ENCODE data around the gene OR4F15.

The OR4F15 gene

GRCh38 chr15:101803676-101804075 is 8.3 kb upstream of the OR4F15 start:
- in situ Hi-C loops (cut with HindIII; ENCODE audit: low sequenced_read_pairs): no loop called here

- in situ Hi-C loops (cut with HindIII; ENCODE audit: low sequenced_read_pairs): no loop called here
These were observed 7.6 kb upstream of the OR4F15 start for GRCh38 chr15:101804375-101804774.

GRCh38 chr15:101804941-101805340 is 7.1 kb upstream of the OR4F15 start:
- in situ Hi-C loops (cut with HindIII; ENCODE audit: low sequenced_read_pairs): no loop called here

GRCh38 chr15:101805605-101806345 is 6.2 kb upstream of the OR4F15 start:
- in situ Hi-C loops (cut with HindIII; ENCODE audit: low sequenced_read_pairs): no loop called here

- in situ Hi-C loops (cut with HindIII; ENCODE audit: low sequenced_read_pairs): no loop called here
These were observed 4.6 kb upstream of the OR4F15 start for GRCh38 chr15:101807345-101807945.

- in situ Hi-C loops (cut with HindIII; ENCODE audit: low sequenced_read_pairs): no loop called here
These were observed 3.8 kb upstream of the OR4F15 start for GRCh38 chr15:101808201-101808600.

GRCh38 chr15:101810456-101810855 is 1.5 kb upstream of the OR4F15 start:
- in situ Hi-C loops (cut with HindIII; ENCODE audit: low sequenced_read_pairs): no loop called here

GRCh38 chr15:101810876-101811275 is 1.1 kb upstream of the OR4F15 start:
- in situ Hi-C loops (cut with HindIII; ENCODE audit: low sequenced_read_pairs): no loop called here

- in situ Hi-C loops (cut with HindIII; ENCODE audit: low sequenced_read_pairs): no loop called here
These were observed 2.0 kb downstream of the OR4F15 start for GRCh38 chr15:101813803-101814534.

GRCh38 chr15:101820781-101821180 is 8.8 kb downstream of the OR4F15 start:
- in situ Hi-C loops (cut with HindIII; ENCODE audit: low sequenced_read_pairs): no loop called here

GRCh38 chr15:101827257-101827656 is 15.3 kb downstream of the OR4F15 start:
- in situ Hi-C loops (cut with HindIII; ENCODE audit: low sequenced_read_pairs): no loop called here

- in situ Hi-C loops (cut with HindIII; ENCODE audit: low sequenced_read_pairs): no loop called here
These were observed 16.8 kb downstream of the OR4F15 start for GRCh38 chr15:101828774-101829173.

- in situ Hi-C loops (cut with HindIII; ENCODE audit: low sequenced_read_pairs): no loop called here
These were observed 29.7 kb downstream of the OR4F15 start for GRCh38 chr15:101841656-101842055.

- in situ Hi-C loops (cut with HindIII; ENCODE audit: low sequenced_read_pairs): no loop called here
These were observed 32.9 kb downstream of the OR4F15 start for GRCh38 chr15:101844916-101845315.

GRCh38 chr15:101852356-101852755 is 40.4 kb downstream of the OR4F15 start:
- in situ Hi-C loops (cut with HindIII; ENCODE audit: low sequenced_read_pairs): no loop called here

Measured in endothelial cell of hepatic sinusoid (primary cell).